Measurements from ENCODE around the gene MBOAT2.

DNA sequence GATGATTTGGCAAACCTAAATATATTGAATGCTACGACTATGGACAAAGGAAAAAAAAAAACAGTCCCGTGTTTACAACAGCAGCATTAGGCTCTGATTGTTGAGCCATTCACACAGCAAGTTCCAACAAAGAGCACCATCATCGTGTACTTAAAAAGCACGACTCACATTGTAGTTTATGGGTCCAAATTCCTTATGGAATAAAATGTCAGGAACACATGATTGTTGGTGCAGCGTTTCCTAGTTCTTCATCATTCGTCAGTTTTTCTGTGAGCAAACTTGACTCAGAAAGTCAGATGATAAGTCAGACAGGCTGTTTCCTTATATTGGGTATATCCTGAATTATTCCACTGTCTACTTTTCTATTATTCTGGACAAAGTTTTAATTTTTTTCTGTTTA lies 156.1 kb downstream of the MBOAT2 start:
- no peak for TF ChIP-seq EZH2 (IDR thresholded peaks at IDR 0.05; ENCODE audit: borderline replicate concordance, low read length)
- TF ChIP-seq, protein P1, sequence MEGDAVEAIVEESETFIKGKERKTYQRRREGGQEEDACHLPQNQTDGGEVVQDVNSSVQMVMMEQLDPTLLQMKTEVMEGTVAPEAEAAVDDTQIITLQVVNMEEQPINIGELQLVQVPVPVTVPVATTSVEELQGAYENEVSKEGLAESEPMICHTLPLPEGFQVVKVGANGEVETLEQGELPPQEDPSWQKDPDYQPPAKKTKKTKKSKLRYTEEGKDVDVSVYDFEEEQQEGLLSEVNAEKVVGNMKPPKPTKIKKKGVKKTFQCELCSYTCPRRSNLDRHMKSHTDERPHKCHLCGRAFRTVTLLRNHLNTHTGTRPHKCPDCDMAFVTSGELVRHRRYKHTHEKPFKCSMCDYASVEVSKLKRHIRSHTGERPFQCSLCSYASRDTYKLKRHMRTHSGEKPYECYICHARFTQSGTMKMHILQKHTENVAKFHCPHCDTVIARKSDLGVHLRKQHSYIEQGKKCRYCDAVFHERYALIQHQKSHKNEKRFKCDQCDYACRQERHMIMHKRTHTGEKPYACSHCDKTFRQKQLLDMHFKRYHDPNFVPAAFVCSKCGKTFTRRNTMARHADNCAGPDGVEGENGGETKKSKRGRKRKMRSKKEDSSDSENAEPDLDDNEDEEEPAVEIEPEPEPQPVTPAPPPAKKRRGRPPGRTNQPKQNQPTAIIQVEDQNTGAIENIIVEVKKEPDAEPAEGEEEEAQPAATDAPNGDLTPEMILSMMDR (conservative IDR thresholded peaks at IDR 0.05 in 1 of 2, IDR thresholded peaks at IDR 0.05 in 1 of 2; ENCODE audit: extremely low read depth in 1 of 2, insufficient read depth in 1 of 2, low read depth in 1 of 2, low read length in 2 of 2), result no peak
